K562 (cell line): ENCODE data around the gene MOB1A. TPM values are rescaled to one million over a fixed set of nuclear protein-coding genes. Genes with fewer than 3 reads are reported as not detected.

Experiments used
- ARID1B ChIP-seq: fragments of 450-650 bp; IDR thresholded peaks from 2 replicates; pipeline ENCODE4 v1.6.1; 2016; ENCODE audit warnings: antibody characterized with exemption, mild to moderate bottlenecking, inconsistent platforms
- ARNT ChIP-seq, 2 experiments: fragments of 450-650 bp; IDR thresholded peaks; 2 replicates each; pipeline ENCODE4 v1.6.1; 2016; ENCODE audit warnings: mild to moderate bottlenecking in 1 of 2
- C11orf30 ChIP-seq: fragments of 450-650 bp; IDR thresholded peaks from 2 replicates; pipeline ENCODE4 v1.6.1; 2016; ENCODE audit warnings: low read depth, mild to moderate bottlenecking
- FOXK2 ChIP-seq, 2 experiments: fragments of 450-650 bp; IDR thresholded peaks in 1 of 2; conservative IDR thresholded peaks in 1 of 2; 2 replicates each; pipeline ENCODE4 v1.6.1; 2016; ENCODE audit warnings: low read depth in 2 of 2, mild to moderate bottlenecking in 1 of 2
- HDAC3 ChIP-seq: fragments of 450-650 bp; IDR thresholded peaks from 2 replicates; pipeline ENCODE4 v1.6.1; 2018; ENCODE audit warnings: borderline replicate concordance, mild to moderate bottlenecking, moderate library complexity; ENCODE audit not compliant: partially characterized antibody
- ILF3 ChIP-seq: fragments of 450-650 bp; IDR thresholded peaks from 2 replicates; pipeline ENCODE4 v1.6.1; 2018; ENCODE audit warnings: antibody characterized with exemption, mild to moderate bottlenecking, moderate library complexity, borderline replicate concordance
- JUND ChIP-seq, 2 experiments: IDR thresholded peaks; 2 replicates in 1 of 2; 3 replicates in 1 of 2; pipeline ENCODE4 v1.6.1; 2011; ENCODE audit warnings: borderline replicate concordance in 2 of 2, low read depth in 2 of 2, low read length in 2 of 2, improper control_type of control experiment in 1 of 2, missing biosample characterization in 1 of 2, missing genetic modification characterization in 1 of 2, missing genetic modification reagents in 1 of 2
- KDM1A ChIP-seq, 2 experiments: fragments of 450-650 bp; IDR thresholded peaks; 2 replicates each; pipeline ENCODE4 v1.6.1; 2016; ENCODE audit warnings: mild to moderate bottlenecking in 2 of 2
- KLF1 ChIP-seq: fragments of 450-650 bp; IDR thresholded peaks from 2 replicates; pipeline ENCODE4 v1.6.1; 2016; ENCODE audit warnings: missing genetic modification characterization, missing compliant biosample characterization
- MTA3 ChIP-seq: fragments of 450-650 bp; formaldehyde crosslinking; IDR thresholded peaks from 2 replicates; pipeline ENCODE4 v1.6.1; 2017; ENCODE audit warnings: mild to moderate bottlenecking, borderline replicate concordance
- POLR2B ChIP-seq: fragments of 450-650 bp; IDR thresholded peaks from 2 replicates; pipeline ENCODE4 v1.6.1; 2018; ENCODE audit warnings: low read depth; ENCODE audit not compliant: partially characterized antibody
- RAD51 ChIP-seq: fragments of 450-650 bp; IDR thresholded peaks from 2 replicates; pipeline ENCODE4 v1.7.1; 2016; ENCODE audit warnings: low read depth, mild to moderate bottlenecking, borderline replicate concordance
- TBP ChIP-seq: optimal IDR thresholded peaks from 2 replicates; pipeline ENCODE3; 2011; ENCODE audit warnings: low read depth, low read length, improper control_type of control experiment
- ZBTB17 ChIP-seq: fragments of 450-650 bp; formaldehyde crosslinking; IDR thresholded peaks from 2 replicates; pipeline ENCODE4 v1.4.0; 2020; ENCODE audit warnings: mild to moderate bottlenecking
- ZC3H4 ChIP-seq: sonication (generic); formaldehyde crosslinking; IDR thresholded peaks from 2 replicates; pipeline ENCODE4 v1.9.0; 2021; ENCODE audit warnings: missing genetic modification reagents, borderline replicate concordance
- ZNF274 ChIP-seq: IDR thresholded peaks from 2 replicates; pipeline ENCODE4 v1.6.1; 2011; ENCODE audit warnings: low read depth, mild to moderate bottlenecking, low read length, moderate library complexity, borderline replicate concordance
- polyA plus RNA-seq, 8 experiments: library from polyadenylated mRNA; depleted of rRNA in 4 of 8; stranded (reverse) in 5 of 8; unstranded in 3 of 8; fragments of >200 nt; fragmentation: Nextera tagmentation in 2 of 8; fragmentation: Illumina TruSeq in 1 of 8; extraction: Ambion mirVana in 2 of 8; extraction: Trizol in 1 of 8; gene quantifications; 2 replicates each; pipeline versions ENCODE4 v1.2.1 to v1.2.3, GENCODE V29; 2011 to 2014; ENCODE audit warnings: inconsistent platforms in 1 of 8, missing spikeins in 1 of 8
- total RNA-seq, 7 experiments: library from RNA; depleted of rRNA in 6 of 7; stranded (reverse); fragments of >200 nt in 6 of 7; fragmentation: Illumina TruSeq in 2 of 7; extraction: Trizol in 2 of 7; gene quantifications; 2 replicates each; pipeline versions ENCODE4 v1.2.1 to v1.2.3, GENCODE V29; 2011 to 2021; ENCODE audit warnings: low replicate concordance in 1 of 7
- TF ChIP-seq, protein P1 (sequence below), 2 experiments: fragments of 450-650 bp; IDR thresholded peaks; 2 replicates each; pipeline ENCODE4 v1.6.1; 2016
- TF ChIP-seq, protein P2 (sequence below): fragments of 200-800 bp; sonication (Bioruptor generic); IDR thresholded peaks from 2 replicates; pipeline ENCODE4 v1.6.1; 2017; ENCODE audit warnings: missing genetic modification characterization, missing compliant biosample characterization
- TF ChIP-seq, protein P3 (sequence below), 2 experiments: fragments of 450-650 bp; conservative IDR thresholded peaks; 2 replicates each; pipeline ENCODE4 v1.6.1; 2017; ENCODE audit warnings: mild to moderate bottlenecking in 2 of 2, moderate library complexity in 2 of 2

MOB1A gene
- total and polyA plus RNA-seq, 9 of the 15 experiments (the other 6 are each of a cell fraction or from before 2014, with no cell fraction given): 24.8 to 100 (median 60.2) TPM

DNA sequence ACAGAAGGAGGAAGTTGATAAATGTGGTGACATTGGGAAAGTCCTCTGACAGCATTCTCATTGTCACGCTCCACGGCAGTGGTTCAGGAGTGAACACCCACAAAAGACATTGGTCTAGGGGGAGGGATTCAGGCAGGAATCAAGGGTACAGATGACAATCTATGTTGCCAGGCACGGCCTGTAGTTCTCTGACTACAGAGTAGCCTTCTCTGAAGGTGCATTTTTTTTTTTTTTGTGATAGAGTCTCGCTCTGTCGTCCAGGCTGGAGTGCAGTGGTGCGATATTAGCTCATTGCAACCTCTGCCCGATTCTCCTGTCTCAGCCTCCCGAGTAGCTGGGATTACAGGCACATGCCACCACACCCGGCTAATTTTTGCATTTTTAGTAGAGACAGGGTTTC lies 7.4 kb upstream of the MOB1A start (continued):
- TF ChIP-seq FOXK2 (conservative IDR thresholded peaks at IDR 0.05 in 1 of 2, IDR thresholded peaks at IDR 0.05 in 1 of 2; ENCODE audit: low read depth in 2 of 2) (peak; percentile 31 to 44; a peak in 1 of 4 replicates), ZNF274 (no peak), KLF1 (tag) (no peak), MTA3 (peak; percentile 72; the same call in 1 of the 2 replicates), RAD51 (0 out of 2 replicates have a peak, but pooled peaks have one; percentile 9), C11orf30 (peak; percentile 16; the same call in 1 of the 2 replicates), JUND (IDR thresholded peaks at IDR 0.05; ENCODE audit: borderline replicate concordance, low read depth, low read length) (peak; percentile 69), JUND (tag; IDR thresholded peaks at IDR 0.05; ENCODE audit: borderline replicate concordance, low read depth, low read length) (peak; percentile 65; the same call in 1 of the 3 replicates), TBP (peak; percentile 57), ILF3 (no peak), ZC3H4 (no peak), ZBTB17 (no peak), KDM1A (IDR thresholded peaks at IDR 0.05) (0 out of 4 replicates have a peak, but pooled peaks of 1 of the 2 experiments have one; percentile 22), ARID1B (peak; percentile 86), HDAC3 (no peak), ARNT (IDR thresholded peaks at IDR 0.05) (peak in 1 of 2 experiments; percentile 58; a peak in 1 of 4 replicates), POLR2B (peak; percentile 43)
- TF ChIP-seq, protein P1, sequence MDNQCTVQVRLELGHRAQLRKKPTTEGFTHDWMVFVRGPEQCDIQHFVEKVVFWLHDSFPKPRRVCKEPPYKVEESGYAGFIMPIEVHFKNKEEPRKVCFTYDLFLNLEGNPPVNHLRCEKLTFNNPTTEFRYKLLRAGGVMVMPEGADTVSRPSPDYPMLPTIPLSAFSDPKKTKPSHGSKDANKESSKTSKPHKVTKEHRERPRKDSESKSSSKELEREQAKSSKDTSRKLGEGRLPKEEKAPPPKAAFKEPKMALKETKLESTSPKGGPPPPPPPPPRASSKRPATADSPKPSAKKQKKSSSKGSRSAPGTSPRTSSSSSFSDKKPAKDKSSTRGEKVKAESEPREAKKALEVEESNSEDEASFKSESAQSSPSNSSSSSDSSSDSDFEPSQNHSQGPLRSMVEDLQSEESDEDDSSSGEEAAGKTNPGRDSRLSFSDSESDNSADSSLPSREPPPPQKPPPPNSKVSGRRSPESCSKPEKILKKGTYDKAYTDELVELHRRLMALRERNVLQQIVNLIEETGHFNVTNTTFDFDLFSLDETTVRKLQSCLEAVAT (IDR thresholded peaks at IDR 0.05): 0 out of 4 replicates have a peak, but pooled peaks of 1 of the 2 experiments have one; percentile 11
- TF ChIP-seq, protein P2, sequence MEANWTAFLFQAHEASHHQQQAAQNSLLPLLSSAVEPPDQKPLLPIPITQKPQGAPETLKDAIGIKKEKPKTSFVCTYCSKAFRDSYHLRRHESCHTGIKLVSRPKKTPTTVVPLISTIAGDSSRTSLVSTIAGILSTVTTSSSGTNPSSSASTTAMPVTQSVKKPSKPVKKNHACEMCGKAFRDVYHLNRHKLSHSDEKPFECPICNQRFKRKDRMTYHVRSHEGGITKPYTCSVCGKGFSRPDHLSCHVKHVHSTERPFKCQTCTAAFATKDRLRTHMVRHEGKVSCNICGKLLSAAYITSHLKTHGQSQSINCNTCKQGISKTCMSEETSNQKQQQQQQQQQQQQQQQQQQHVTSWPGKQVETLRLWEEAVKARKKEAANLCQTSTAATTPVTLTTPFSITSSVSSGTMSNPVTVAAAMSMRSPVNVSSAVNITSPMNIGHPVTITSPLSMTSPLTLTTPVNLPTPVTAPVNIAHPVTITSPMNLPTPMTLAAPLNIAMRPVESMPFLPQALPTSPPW (CRISPR knock-in tag): peak; percentile 70
- TF ChIP-seq, protein P3, sequence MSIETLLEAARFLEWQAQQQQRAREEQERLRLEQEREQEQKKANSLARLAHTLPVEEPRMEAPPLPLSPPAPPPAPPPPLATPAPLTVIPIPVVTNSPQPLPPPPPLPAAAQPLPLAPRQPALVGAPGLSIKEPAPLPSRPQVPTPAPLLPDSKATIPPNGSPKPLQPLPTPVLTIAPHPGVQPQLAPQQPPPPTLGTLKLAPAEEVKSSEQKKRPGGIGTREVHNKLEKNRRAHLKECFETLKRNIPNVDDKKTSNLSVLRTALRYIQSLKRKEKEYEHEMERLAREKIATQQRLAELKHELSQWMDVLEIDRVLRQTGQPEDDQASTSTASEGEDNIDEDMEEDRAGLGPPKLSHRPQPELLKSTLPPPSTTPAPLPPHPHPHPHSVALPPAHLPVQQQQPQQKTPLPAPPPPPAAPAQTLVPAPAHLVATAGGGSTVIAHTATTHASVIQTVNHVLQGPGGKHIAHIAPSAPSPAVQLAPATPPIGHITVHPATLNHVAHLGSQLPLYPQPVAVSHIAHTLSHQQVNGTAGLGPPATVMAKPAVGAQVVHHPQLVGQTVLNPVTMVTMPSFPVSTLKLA (conservative IDR thresholded peaks at IDR 0.05): peak; percentile 25 to 72; a peak in 2 of 4 replicates
